ENCODE results near the gene TIMM29.
A peak's percentile ranks its signal among the peaks of the same experiment; 100 is the strongest.

TIMM29 gene

GRCh38 chr19:10975374-10976130 is 46.9 kb downstream of the TIMM29 start:
- Mint-ChIP-seq H3K4me1 (ENCODE audit: low read depth) (peaks cover 51% of the 10 kb centered on the region), H3K27me3 (no peaks in the 10 kb centered on the region), H3K27ac (no peak overlapping the region), H3K9me3 (no peaks in the 10 kb centered on the region), H3K36me3 (ENCODE audit: low read depth) (no peaks in the 10 kb centered on the region), H3K4me3 (no peak overlapping the region)
- intact Hi-C loops (cut with micrococcal nuclease), result no loop called here

GRCh38 chr19:10976131-10976892 is 47.7 kb downstream of the TIMM29 start:
- Mint-ChIP-seq H3K27me3 (no peaks in the 10 kb centered on the region), H3K4me3 (no peak overlapping the region), H3K27ac (no peak overlapping the region), H3K36me3 (ENCODE audit: low read depth) (peaks cover 5% of the 10 kb centered on the region), H3K4me1 (ENCODE audit: low read depth) (peaks cover 51% of the 10 kb centered on the region), H3K9me3 (no peaks in the 10 kb centered on the region)
- intact Hi-C loops (cut with micrococcal nuclease), result no loop called here

GRCh38 chr19:10977742-10978092 is 49.1 kb downstream of the TIMM29 start:
- Mint-ChIP-seq H3K9me3 (no peaks in the 10 kb centered on the region), H3K27ac (peak overlapping the region; percentile 37), H3K4me1 (ENCODE audit: low read depth) (peaks cover 46% of the 10 kb centered on the region), H3K36me3 (ENCODE audit: low read depth) (peaks cover 13% of the 10 kb centered on the region), H3K4me3 (no peak overlapping the region), H3K27me3 (no peaks in the 10 kb centered on the region)
- intact Hi-C loops (cut with micrococcal nuclease), result no loop called here
